Measurements from ENCODE around the gene LARP4.

DNA sequence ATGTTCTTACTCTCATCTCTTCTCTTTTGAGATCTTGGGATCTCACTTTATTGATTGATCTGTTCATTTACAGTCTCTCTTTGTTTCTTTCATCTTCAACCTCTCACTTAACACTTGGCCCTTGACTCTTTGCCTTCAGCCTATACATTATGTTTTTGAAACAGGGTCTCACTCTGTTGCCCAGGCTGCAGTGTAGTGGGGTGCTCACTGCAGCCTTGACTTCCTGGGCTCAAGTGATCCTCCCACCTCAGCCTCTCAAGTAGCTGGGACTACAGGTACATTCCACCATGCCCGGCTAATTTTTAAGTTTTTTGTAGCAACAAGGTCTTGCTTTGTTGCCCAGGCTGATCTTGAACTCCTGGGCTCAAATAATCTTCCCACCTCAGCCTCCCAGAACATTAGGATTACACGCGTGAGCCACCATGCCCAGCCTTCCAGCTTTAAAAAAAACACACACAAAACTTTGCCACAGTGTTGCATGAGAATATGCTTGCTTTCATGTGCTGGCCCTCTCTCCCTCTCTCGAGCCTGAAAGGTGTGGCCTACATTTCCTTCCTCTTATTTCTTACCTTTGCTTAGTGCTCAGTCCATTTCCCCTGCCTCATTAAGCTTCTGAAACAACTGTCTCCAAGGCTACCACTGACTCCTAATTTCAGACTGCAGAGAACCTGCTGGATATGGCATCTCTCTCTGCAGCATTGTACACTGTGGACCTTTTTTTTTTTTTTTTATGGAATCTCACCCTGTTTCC is 114.0 kb downstream of the LARP4 start:
- TF ChIP-seq, protein P1, sequence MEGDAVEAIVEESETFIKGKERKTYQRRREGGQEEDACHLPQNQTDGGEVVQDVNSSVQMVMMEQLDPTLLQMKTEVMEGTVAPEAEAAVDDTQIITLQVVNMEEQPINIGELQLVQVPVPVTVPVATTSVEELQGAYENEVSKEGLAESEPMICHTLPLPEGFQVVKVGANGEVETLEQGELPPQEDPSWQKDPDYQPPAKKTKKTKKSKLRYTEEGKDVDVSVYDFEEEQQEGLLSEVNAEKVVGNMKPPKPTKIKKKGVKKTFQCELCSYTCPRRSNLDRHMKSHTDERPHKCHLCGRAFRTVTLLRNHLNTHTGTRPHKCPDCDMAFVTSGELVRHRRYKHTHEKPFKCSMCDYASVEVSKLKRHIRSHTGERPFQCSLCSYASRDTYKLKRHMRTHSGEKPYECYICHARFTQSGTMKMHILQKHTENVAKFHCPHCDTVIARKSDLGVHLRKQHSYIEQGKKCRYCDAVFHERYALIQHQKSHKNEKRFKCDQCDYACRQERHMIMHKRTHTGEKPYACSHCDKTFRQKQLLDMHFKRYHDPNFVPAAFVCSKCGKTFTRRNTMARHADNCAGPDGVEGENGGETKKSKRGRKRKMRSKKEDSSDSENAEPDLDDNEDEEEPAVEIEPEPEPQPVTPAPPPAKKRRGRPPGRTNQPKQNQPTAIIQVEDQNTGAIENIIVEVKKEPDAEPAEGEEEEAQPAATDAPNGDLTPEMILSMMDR (IDR thresholded peaks at IDR 0.05; ENCODE audit: low read depth, low read length): no peak
- TF ChIP-seq EZH2phosphoT487 (IDR thresholded peaks at IDR 0.05; ENCODE audit: low read depth): no peak
